NT2/D1 (cell line): ENCODE measurements around the gene UNK.
A peak's percentile ranks its signal among the peaks of the same experiment; 100 is the strongest.

Source experiments
- DNase-seq: peaks from one replicate; pipeline ENCODE4 v3.0.0-alpha.2; 2011; ENCODE audit warnings: low read depth, low spot score
- H3K27me3 ChIP-seq: 2 replicates; pipeline ENCODE4 v1.6.0; 2011; ENCODE audit warnings: mild to moderate bottlenecking; ENCODE audit not compliant: insufficient read length, insufficient read depth
- H3K36me3 ChIP-seq: 2 replicates; pipeline ENCODE4 v1.6.1; 2011; ENCODE audit warnings: mild to moderate bottlenecking, low read length, mixed read lengths; ENCODE audit not compliant: insufficient read depth, insufficient read length
- H3K4me1 ChIP-seq: 2 replicates; pipeline ENCODE4 v1.5.1; 2011; ENCODE audit not compliant: insufficient read depth, insufficient read length
- H3K4me3 ChIP-seq: 2 replicates; pipeline ENCODE4 v1.5.1; 2011; ENCODE audit warnings: low read depth; ENCODE audit not compliant: insufficient read length
- H3K9ac ChIP-seq: 2 replicates; pipeline ENCODE4 v1.6.0; 2011; ENCODE audit warnings: low read depth; ENCODE audit not compliant: insufficient read length
- H3K9me3 ChIP-seq: 2 replicates; pipeline ENCODE4 v1.5.1; 2011; ENCODE audit warnings: mild to moderate bottlenecking, low read length; ENCODE audit not compliant: insufficient read depth
- SUZ12 ChIP-seq: IDR thresholded peaks from 2 replicates; pipeline ENCODE4 v1.6.1; 2011; ENCODE audit not compliant: insufficient read length, insufficient read depth; ENCODE audit errors: extremely low read depth
- YY1 ChIP-seq: IDR thresholded peaks from 2 replicates; pipeline ENCODE4 v1.6.1; 2011; ENCODE audit not compliant: insufficient read length, insufficient read depth
- ZNF274 ChIP-seq: IDR thresholded peaks from 2 replicates; pipeline ENCODE4 v1.6.1; 2011; ENCODE audit warnings: mild to moderate bottlenecking, low read depth, low read length

Gene UNK

DNA sequence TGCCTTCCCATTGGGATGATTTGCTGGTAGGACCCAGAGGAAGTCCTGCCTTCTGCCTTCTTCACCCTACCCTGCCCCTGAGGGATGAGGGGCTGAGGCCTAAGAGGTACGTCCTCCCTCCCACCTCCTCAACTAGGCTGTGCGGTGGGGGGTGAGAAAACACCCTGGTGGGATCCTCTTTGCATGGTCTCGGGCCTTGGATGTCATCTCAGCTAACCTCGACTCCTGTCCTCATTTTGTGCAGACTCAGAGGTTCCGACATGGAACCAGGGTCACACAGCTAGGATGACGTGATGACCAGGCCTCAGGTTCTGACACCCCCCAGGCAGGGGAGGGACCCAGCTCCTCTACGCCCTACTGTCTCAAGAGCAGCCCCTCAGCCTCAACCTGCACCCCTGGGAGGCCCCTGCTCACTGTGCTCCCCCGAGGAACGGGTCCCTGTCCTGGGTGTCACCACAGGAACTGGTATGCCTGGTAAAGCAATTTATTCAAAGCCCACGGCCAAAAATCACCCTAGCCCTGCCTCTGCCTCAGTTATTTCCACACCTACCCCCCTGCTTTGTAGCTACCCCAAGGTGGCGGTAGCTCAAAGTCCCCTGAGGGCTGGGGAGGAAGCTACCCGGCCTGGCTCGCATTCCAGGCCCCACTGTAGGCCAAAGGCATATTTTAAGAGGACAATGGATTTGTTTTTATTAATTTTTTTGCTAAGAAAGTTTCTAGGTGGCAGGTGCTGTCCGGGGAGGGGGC, 42.1 kb downstream of the UNK start:
- Histone ChIP-seq H3K9me3 (no peaks in the 10 kb centered on the region), H3K9ac (peak overlapping the region; percentile 51), H3K4me1 (peaks cover 40% of the 10 kb centered on the region), H3K27me3 (no peaks in the 10 kb centered on the region), H3K36me3 (peaks cover 57% of the 10 kb centered on the region), H3K4me3 (no peak overlapping the region)
- DNase-seq, result no peak
- TF ChIP-seq SUZ12 (no peak), ZNF274 (no peak)

- no peak overlapping the region for H3K4me3 ChIP-seq
- H3K27me3 ChIP-seq, result no peaks in the 10 kb centered on the region
- peak overlapping the region; percentile 61 for H3K9ac ChIP-seq
- H3K4me1 ChIP-seq, result peaks cover 45% of the 10 kb centered on the region
- TF ChIP-seq YY1 (no peak), SUZ12 (no peak), ZNF274 (no peak)
- H3K36me3 ChIP-seq, result peaks cover 50% of the 10 kb centered on the region
- DNase-seq, result no peak
- no peaks in the 10 kb centered on the region for H3K9me3 ChIP-seq
Observed at GRCh38 chr17:75827308-75828075, 42.9 kb downstream of the UNK start.

DNA sequence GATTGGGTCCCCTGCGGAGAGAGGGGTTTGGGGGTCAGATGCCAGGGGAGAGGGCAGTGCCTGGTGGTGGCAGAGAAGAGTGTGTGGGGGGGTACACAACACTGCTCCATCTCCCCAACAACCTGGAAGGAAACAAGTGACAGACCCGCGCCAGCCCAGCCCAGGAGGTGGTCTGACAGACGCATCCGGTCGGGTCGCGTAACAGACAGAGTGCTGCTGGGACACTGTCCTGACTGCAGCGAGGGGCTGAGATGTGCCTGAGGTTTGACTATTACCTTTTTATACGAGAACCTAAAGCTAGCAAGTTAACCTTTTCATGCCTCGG, 43.4 kb downstream of the UNK start:
- H3K4me1 ChIP-seq, result peaks cover 50% of the 10 kb centered on the region
- H3K4me3 ChIP-seq, result no peak overlapping the region
- no peaks in the 10 kb centered on the region for H3K27me3 ChIP-seq
- peaks cover 45% of the 10 kb centered on the region for H3K36me3 ChIP-seq
- H3K9me3 ChIP-seq, result no peaks in the 10 kb centered on the region
- TF ChIP-seq YY1 (no peak), ZNF274 (no peak), SUZ12 (no peak)
- H3K9ac ChIP-seq, result peak overlapping the region; percentile 61
- DNase-seq, result no peak

DNA sequence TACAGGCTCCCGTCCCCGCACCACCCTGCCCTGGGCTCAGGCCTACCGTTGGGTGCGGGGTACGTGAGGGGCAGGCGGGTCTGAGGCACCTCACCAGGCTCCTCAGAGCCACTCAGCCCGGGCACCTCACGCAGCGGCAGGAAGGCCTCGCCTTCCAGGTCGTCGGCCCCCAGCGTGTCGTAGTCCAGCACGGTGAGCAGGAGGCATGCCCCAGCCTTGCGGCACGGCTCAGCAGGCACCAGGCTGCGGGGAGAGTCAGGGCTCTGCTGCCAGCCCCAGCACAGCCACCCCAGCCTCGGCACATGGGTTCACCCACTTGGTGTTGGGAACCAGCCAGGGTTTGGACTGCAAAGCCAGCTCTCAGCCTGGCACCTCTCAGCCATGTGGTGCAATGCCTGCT, 44.1 kb downstream of the UNK start:
- no peak for DNase-seq
- Histone ChIP-seq H3K9ac (peak overlapping the region; percentile 61), H3K27me3 (no peaks in the 10 kb centered on the region), H3K4me3 (no peak overlapping the region), H3K36me3 (peaks cover 38% of the 10 kb centered on the region), H3K4me1 (peaks cover 57% of the 10 kb centered on the region), H3K9me3 (no peaks in the 10 kb centered on the region)
- TF ChIP-seq YY1 (no peak), ZNF274 (no peak), SUZ12 (no peak)

GRCh38 chr17:75829747-75830146, 45.1 kb downstream of the UNK start:
- no peak for DNase-seq
- H3K9ac ChIP-seq, result peak overlapping the region; percentile 18

DNA sequence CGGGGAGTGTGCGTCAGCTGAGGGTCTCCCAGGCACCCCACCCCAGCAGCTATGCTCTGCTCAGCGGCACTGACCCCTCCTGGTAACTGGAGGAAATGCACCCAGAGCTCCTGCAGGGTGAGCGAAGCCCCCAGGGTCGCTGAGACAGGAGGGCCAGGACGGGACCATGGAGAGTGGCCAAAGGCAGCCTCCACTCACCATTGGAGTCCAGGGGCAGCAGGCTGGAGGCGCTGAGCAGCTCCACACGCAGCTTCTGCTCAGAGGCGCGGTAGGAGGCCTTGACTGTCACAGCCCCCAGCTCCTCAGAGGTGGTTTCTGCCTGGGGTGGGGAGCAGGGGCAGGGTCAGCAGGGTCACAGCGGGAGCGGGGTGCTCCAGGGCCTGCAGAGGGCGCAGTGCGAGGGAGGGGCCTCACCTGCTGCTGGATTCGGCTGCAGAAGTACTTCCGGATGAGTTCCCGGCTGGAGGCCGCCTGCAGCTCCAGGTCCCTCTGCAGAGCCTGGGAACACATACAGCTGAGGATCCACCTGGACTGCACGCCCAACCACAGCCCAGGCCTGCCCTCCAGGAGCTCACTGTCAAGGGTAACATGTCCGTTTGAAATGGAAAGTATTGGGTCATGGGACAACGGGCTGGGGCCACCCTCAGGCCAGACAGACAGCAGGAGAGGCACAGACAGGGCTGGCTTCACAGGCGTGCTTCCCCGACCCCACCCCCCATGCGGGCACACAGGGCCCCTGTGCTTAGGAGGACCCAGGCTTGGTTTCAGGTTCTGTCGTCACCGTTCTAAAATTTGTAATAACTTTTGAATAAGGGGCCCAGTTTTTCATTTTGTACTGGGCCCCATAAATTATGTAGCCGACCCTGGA, 45.8 kb downstream of the UNK start:
- peaks cover 59% of the 10 kb centered on the region for H3K4me1 ChIP-seq
- TF ChIP-seq SUZ12 (no peak), ZNF274 (no peak), YY1 (no peak)
- H3K36me3 ChIP-seq, result peaks cover 25% of the 10 kb centered on the region
- H3K27me3 ChIP-seq, result no peaks in the 10 kb centered on the region
- DNase-seq, result no peak
- no peaks in the 10 kb centered on the region for H3K9me3 ChIP-seq
- no peak overlapping the region for H3K4me3 ChIP-seq
- H3K9ac ChIP-seq, result peak overlapping the region; percentile 7

More at GRCh38 chr17:75829747-75830146, 45.1 kb downstream of the UNK start:
- H3K9me3 ChIP-seq, result no peaks in the 10 kb centered on the region
- H3K4me1 ChIP-seq, result peaks cover 57% of the 10 kb centered on the region
- peaks cover 30% of the 10 kb centered on the region for H3K36me3 ChIP-seq
- H3K27me3 ChIP-seq, result no peaks in the 10 kb centered on the region
- TF ChIP-seq YY1 (no peak), ZNF274 (no peak), SUZ12 (no peak)
- no peak overlapping the region for H3K4me3 ChIP-seq
